Kidney epithelial cell (primary cell): ENCODE data around the gene TMEM178B. TPM values are rescaled to one million over a fixed set of nuclear protein-coding genes. Genes with fewer than 3 reads are reported as not detected.

Source experiments
- DNase-seq: peaks from one replicate; pipeline ENCODE4 v3.0.0-alpha.2; 2010; ENCODE audit warnings: low read depth
- H3K27me3 ChIP-seq: 2 replicates; pipeline ENCODE4 v1.6.0; 2011; ENCODE audit warnings: low read length; ENCODE audit not compliant: control insufficient read depth, insufficient read depth
- H3K36me3 ChIP-seq: 2 replicates; pipeline ENCODE4 v1.5.1; 2011; ENCODE audit warnings: low read length; ENCODE audit not compliant: control insufficient read depth, insufficient read depth
- H3K4me3 ChIP-seq: 2 replicates; pipeline ENCODE4 v1.5.1; 2011; ENCODE audit warnings: low read depth, mild to moderate bottlenecking, control low read depth, low read length
- CTCF ChIP-seq: IDR thresholded peaks from 2 replicates; pipeline ENCODE4 v1.5.1; 2011; ENCODE audit warnings: mild to moderate bottlenecking, moderate library complexity, low read length, control low read depth, inconsistent platforms; ENCODE audit not compliant: insufficient read depth, poor library complexity, severe bottlenecking
- total RNA-seq: library from RNA; depleted of rRNA; stranded (reverse); fragments of >200 nt; gene quantifications from 2 replicates; pipeline ENCODE4 v1.2.3, GENCODE V29; 2015

Gene TMEM178B
- total RNA-seq, 1 donor from 2014 or later: 9.7 TPM

GRCh38 chr7:141415999-141416398, 342.1 kb downstream of the TMEM178B start:
- no peaks in the 10 kb centered on the region for H3K36me3 ChIP-seq

GRCh38 chr7:141416650-141417270, 342.9 kb downstream of the TMEM178B start:
- DNase-seq: no peak
- TF ChIP-seq CTCF: no peak
- H3K27me3 ChIP-seq: no peaks in the 10 kb centered on the region
- no peaks in the 10 kb centered on the region for H3K36me3 ChIP-seq
- no peak overlapping the region for H3K4me3 ChIP-seq

More at GRCh38 chr7:141415999-141416398, 342.1 kb downstream of the TMEM178B start:
- DNase-seq: no peak
- TF ChIP-seq CTCF: no peak
- Histone ChIP-seq H3K27me3 (no peaks in the 10 kb centered on the region), H3K4me3 (no peak overlapping the region)

GRCh38 chr7:141417506-141417905, 343.6 kb downstream of the TMEM178B start:
- no peak for TF ChIP-seq CTCF
- H3K36me3 ChIP-seq: no peaks in the 10 kb centered on the region
- DNase-seq: no peak
- H3K27me3 ChIP-seq: no peaks in the 10 kb centered on the region
- no peak overlapping the region for H3K4me3 ChIP-seq

- no peak for DNase-seq
- Histone ChIP-seq H3K36me3 (no peaks in the 10 kb centered on the region), H3K4me3 (no peak overlapping the region), H3K27me3 (no peaks in the 10 kb centered on the region)
- TF ChIP-seq CTCF: no peak
These were observed 344.2 kb downstream of the TMEM178B start for GRCh38 chr7:141418066-141418465.

GRCh38 chr7:141421306-141421705, 347.4 kb downstream of the TMEM178B start:
- no peak for DNase-seq
- no peaks in the 10 kb centered on the region for H3K27me3 ChIP-seq
- H3K4me3 ChIP-seq: no peak overlapping the region
- TF ChIP-seq CTCF: no peak
- H3K36me3 ChIP-seq: no peaks in the 10 kb centered on the region

- H3K27me3 ChIP-seq: no peaks in the 10 kb centered on the region
- DNase-seq: no peak
- H3K4me3 ChIP-seq: no peak overlapping the region
- no peaks in the 10 kb centered on the region for H3K36me3 ChIP-seq
- TF ChIP-seq CTCF: no peak
These were observed 353.3 kb downstream of the TMEM178B start for GRCh38 chr7:141427134-141427533.
